NCI-H345 treated with DMSO at 0.1 percent for 48 hours (cell line): Measurements from ENCODE around the gene TMOD4.

Source experiments
- DNase-seq: peaks from one replicate; lab custom pipeline; 2025; ENCODE audit not compliant: unreplicated experiment; lab: John Stamatoyannopoulos, UW

The TMOD4 gene

GRCh38 chr1:151176514-151177045 is 799 bp upstream of the TMOD4 start:
- no peak for DNase-seq

- DNase-seq: no peak
These were observed 590 bp downstream of the TMOD4 start for GRCh38 chr1:151175041-151175741.

- DNase-seq: no peak
These were observed 4.6 kb downstream of the TMOD4 start for GRCh38 chr1:151171190-151171589.

GRCh38 chr1:151167116-151167515 is 8.7 kb downstream of the TMOD4 start:
- DNase-seq: no peak

DNA sequence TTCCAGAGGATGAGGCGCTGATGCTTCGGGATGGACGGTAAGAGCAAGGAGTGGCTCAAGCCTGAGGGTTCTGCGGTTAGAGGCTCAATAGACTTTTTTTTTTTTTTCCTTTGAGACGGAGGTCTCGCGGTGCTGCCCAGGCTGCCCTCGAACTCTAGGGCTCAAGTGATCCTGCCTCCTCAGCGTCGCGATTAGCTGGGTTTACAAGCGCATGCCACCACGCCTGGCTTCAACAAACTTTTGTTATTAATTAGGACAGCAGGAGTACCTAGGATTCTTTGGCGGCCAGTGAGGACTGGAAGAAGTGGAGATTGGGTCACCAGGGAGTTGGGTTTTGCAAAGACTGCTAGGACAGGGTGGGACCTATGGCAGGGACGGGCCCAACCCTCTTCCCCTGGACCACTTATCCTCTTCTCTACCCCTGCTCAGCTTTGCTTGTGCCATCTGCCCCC is 9.2 kb downstream of the TMOD4 start:
- DNase-seq: no peak

GRCh38 chr1:151165738-151166504 is 9.9 kb downstream of the TMOD4 start, which contains the start of the genes LYSMD1 and SCNM1:
Gene LYSMD1 (minus strand): TSS chr1:151165902. CDS start chr1:151165258, 644 bp downstream.
Gene SCNM1 (plus strand): TSS chr1:151166144. CDS start chr1:151166153, 9 bp downstream.
- DNase-seq: peak; percentile 100

DNA sequence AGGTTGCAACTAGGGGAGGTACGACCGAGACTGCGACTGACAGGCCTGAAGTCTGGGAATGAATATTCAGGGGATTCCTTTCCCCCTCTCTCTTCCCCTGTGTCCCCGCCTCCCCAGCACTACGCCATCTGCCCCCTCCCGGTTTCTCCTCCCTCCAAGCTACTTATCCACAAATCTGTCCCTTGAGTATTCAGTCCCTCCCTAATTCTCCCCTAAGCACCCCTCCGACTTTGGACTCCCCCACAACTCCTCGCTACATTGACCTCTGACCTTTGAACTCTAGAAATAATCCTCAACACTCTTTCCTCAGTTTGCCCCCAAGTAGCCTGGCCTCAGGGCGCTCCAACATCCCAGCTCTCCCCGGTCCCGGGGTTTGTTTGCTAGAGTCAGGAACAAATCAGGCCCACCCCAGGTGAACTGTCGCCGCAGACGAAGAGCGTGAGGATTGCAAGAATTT is 10.5 kb downstream of the TMOD4 start:
- DNase-seq: peak; percentile 68

- no peak for DNase-seq
These were observed 11.0 kb downstream of the TMOD4 start for GRCh38 chr1:151164732-151165280.

DNA sequence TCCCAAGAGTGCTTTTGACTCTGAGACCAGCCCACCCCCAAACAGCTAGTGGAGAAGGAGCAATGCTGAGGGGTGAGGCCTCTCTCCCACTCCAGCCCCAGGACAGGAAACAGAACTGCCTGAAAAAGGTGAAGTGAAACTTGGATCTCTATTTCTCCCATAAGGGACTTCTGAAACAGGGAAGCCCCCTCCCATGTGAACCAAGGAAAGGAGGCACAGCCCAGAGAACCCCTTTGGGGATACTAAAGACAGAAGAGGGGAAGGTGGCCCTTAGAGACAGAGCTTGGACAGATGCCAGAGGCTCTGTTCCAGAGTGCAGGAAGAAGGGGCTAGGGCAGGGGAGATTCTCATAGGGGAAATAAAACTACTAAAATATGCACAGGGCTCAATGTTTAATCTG is 16.4 kb downstream of the TMOD4 start:
- DNase-seq: no peak

DNA sequence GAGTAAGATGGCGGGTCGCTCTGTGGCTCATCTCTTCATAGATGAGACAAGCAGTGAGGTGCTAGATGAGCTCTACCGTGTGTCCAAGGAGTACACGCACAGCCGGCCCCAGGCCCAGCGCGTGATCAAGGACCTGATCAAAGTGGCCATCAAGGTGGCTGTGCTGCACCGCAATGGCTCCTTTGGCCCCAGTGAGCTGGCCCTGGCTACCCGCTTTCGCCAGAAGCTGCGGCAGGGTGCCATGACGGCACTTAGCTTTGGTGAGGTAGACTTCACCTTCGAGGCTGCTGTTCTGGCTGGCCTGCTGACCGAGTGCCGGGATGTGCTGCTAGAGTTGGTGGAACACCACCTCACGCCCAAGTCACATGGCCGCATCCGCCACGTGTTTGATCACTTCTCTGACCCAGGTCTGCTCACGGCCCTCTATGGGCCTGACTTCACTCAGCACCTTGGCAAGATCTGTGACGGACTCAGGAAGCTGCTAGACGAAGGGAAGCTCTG is 17.0 kb downstream of the TMOD4 start:
- no peak for DNase-seq

- no peak for DNase-seq
These were observed 17.5 kb downstream of the TMOD4 start for GRCh38 chr1:151158326-151158725.

DNA sequence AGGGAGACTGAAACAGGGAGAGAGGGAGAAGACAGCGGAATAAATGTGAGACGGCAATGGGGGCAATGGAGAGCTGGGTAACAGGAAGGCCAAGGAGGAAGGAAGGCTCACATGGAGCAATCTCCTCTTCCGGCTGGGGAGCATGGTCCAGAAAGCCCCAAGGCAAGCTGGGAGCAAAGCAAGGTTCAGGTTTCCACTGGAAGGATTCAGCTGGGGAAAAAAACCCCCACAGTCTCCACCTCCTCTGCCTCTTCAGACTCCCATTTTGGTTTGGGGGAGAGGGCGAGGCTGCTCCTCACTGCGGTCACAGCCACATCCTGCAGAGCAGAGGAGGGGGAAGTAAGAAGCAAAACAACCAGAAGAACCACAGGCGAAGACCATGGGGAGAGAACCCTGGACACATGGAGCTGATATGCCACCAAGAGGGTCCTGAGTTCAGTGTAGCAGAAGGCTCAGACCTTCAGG is 18.7 kb downstream of the TMOD4 start:
- DNase-seq: no peak

DNA sequence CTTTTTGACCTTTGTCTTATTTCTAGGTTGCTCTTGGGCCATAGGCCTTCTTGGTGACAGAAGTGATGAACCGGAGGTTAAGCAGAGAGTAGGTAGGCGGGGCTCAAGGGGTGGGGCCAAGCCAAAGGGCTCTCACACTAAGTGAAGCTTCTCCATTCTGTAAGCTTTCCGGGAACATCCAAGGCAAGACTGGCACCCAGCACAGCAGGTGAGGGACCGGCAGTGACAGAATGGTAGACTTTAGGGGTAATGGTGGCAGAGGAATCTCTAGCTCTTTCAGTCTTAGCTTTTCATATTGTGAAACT is 19.3 kb downstream of the TMOD4 start, which contains the start of gene TNFAIP8L2:
Gene TNFAIP8L2 (plus strand): TSS at position 135 of the 305 bp plus-strand sequence. CDS start 2,049 bp downstream, outside the sequence.
- no peak for DNase-seq

GRCh38 chr1:151147665-151148064 is 28.1 kb downstream of the TMOD4 start:
- DNase-seq: no peak

- no peak for DNase-seq
These were observed 28.7 kb downstream of the TMOD4 start for GRCh38 chr1:151147132-151147503.

DNA sequence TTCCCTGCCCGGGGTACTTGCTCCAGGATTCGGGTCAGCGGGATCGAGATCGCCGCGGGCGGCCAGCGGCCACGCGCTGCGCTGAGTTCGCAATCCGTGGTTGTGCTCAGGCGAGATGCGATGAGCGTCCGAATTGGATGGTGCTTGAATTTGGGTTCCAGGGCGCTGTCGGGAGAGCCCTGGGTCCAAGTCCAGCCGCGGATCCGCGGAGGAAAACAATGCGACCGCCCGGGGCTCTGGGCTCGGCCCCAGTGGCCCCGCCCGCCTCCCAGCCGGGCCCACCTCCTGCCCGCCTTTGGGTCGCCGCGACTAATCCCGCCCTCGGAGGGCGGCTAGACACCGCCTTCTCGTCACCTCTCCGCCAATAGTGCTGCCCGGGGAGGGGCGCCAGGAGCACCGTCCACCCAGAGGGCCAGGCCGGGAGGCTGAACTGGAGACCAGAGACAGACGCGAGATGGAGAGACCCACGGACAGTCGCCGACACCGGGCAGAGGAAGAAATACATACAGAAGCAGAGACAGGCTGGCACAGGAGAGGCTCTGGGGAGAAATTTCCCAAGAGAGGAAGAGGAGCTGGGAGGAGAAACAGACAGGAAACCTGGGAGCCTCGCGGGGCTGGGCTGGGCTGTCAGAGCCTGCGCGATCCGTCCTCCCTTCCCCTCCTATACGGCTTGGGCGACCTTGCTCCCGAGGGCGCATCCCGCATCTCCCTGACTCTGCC is 29.2 kb downstream of the TMOD4 start, which contains the start of gene SEMA6C:
Gene SEMA6C (minus strand): TSS at position 220 of the 720 bp plus-strand sequence. CDS start 4,010 bp downstream, outside the sequence.
- peak; percentile 99 for DNase-seq

DNA sequence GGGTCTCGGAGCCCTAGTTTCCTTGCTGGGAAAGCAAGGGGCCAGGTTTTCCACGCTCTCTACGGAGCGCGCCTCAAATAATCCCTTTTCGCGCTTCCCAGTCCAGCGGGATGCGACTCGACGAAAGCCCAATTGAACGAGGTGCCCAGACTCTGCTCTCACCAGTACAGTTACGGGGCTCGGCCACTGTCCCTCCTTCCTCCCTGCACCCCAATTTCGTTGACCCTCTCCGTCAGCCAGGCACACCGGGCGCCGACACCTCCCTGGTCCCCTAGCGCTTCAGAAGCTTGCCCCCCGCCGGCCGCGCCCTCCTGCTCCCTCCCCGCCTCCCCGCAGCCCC is 29.7 kb downstream of the TMOD4 start:
- DNase-seq: peak; percentile 27

DNA sequence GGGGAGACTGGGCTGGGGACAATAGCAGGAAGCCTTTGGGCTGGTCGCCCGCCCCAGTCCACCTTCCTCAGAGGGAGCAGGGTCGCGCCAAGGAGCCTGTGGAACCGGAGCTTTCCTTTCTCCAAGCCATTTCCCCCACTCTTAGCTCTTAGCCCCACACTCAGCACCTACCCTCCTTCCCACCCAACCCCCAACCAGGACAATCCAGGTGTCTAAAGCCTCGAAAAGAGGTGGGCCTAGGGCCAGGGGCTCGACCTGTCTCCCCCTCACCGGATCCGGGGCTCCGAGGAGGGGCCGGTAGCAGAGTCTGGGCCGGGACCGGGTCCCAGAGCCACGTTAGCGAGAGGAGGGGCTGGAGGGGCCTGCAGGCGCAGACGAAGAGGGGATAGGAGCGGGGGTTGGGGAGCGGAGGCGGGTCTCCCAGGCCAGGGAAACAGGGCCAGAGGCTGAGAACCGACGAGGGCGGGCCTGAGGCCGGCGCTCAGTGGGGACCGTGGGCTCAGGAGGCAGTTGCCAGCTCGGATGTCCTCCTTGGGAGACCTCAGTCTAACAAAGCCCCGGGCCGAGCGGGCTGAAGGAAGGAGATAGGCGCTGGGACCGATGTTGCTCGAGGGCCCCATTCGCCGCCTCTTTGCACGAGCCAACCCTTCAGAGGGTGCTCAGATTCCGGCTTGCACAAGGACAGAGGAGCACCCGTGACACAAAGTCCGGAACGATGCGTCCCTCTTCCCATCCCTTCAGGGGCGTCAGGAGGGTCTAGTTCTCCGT is 30.3 kb downstream of the TMOD4 start:
- no peak for DNase-seq

DNA sequence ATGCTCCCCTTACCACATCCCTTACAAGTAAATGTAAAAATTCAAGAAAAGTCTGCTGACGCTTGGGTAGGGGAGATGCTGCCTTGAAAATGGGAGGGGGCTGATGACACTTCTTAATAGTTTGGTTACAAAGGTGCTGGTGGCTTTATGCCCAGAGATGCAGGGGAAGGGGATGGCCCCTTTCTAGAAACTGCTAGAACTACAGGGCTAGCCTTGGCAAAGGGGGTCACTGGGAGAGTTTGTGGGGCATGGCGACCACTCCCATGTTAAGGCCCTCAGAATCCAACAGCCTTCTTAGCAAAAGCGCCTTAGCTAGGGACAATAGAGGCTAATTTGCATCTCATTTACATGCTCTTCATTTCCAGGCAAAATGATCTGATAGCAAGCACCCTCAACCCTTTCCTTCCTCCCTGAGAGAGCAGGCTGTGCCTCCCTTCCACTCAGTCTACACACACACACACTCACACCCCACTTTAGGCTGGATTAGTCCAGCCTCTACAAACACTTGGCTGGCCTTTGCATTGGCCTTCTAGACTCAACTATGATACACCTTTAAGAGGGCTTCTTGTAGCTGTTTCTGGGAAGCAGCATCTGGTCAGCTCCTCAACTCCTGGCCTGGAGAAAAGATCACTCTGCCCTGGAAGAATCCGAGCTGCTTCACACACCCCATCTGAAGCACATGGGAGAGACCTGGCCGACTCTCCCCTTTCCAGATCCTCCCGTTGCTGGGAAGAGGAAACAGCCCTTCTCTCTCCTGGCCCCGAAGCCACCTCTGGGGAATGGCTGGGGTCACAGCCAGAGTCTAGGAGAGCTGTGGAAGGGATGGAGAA is 31.1 kb downstream of the TMOD4 start:
- no peak for DNase-seq
